CD4-positive, alpha-beta T cell (primary cell): Measurements from ENCODE around the gene MYH10. TPM values are rescaled to one million over a fixed set of nuclear protein-coding genes. Genes with fewer than 3 reads are reported as not detected.

Experiments
- ATAC-seq: fragments of 200-7000 bp; cut with Tn5 transposase; one replicate; pipeline ENCODE4 v1.10.0; 2022; ENCODE audit warnings: mild to moderate bottlenecking; ENCODE audit not compliant: poor library complexity
- CTCF ChIA-PET: fragments of 350-600 bp; sonication (Branson Sonifier 250); formaldehyde crosslinking; loops from one replicate; lab custom pipeline; 2021; ENCODE audit warnings: antibody characterized with exemption, inconsistent platforms; lab: Charles Lee
- POLR2A ChIA-PET: fragments of 350-600 bp; sonication (Branson Sonifier 250); formaldehyde crosslinking; loops from one replicate; lab custom pipeline; 2021; ENCODE audit warnings: antibody characterized with exemption, inconsistent platforms; lab: Charles Lee
- DNase-seq, 14 experiments: peaks; one replicate each; pipeline ENCODE4 v3.0.0-alpha.2; 2013 to 2020; ENCODE audit warnings: mixed read lengths in 2 of 14
- H3K27ac ChIP-seq, 2 donors: one replicate each; pipeline versions ENCODE4 v1.5.1 to v1.7.0; 2013; ENCODE audit warnings: low read length in 2 of 2, low read depth in 1 of 2, mild to moderate bottlenecking in 1 of 2
- H3K27me3 ChIP-seq, 2 experiments: 1 replicate in 1 of 2; 2 replicates in 1 of 2; pipeline versions ENCODE4 v1.6.1 to v1.7.0; 2013; ENCODE audit warnings: low read length in 2 of 2, control low read depth in 1 of 2, mild to moderate bottlenecking in 1 of 2, moderate library complexity in 1 of 2; ENCODE audit not compliant: insufficient read depth in 2 of 2, control insufficient read depth in 1 of 2
- H3K36me3 ChIP-seq: one replicate; pipeline ENCODE4 v1.6.1; 2013; ENCODE audit warnings: low read length, control low read depth; ENCODE audit not compliant: insufficient read depth
- H3K4me1 ChIP-seq: one replicate; pipeline ENCODE4 v1.6.1; 2013; ENCODE audit warnings: low read length, control low read depth; ENCODE audit not compliant: insufficient read depth
- H3K4me3 ChIP-seq: one replicate; pipeline ENCODE4 v1.5.1; 2013; ENCODE audit warnings: mild to moderate bottlenecking, low read length, moderate library complexity
- H3K9me3 ChIP-seq, 2 experiments: 1 replicate in 1 of 2; 2 replicates in 1 of 2; pipeline versions ENCODE4 v1.6.1 to v1.7.0; 2013; ENCODE audit warnings: low read length in 2 of 2, mild to moderate bottlenecking in 2 of 2, control low read depth in 1 of 2, moderate library complexity in 1 of 2; ENCODE audit not compliant: control insufficient read depth in 1 of 2, insufficient read depth in 1 of 2
- H3K27ac Mint-ChIP-seq: one replicate; pipeline ENCODE4 v1.8.0; 2020; ENCODE audit warnings: mixed read lengths
- H3K27me3 Mint-ChIP-seq: one replicate; pipeline ENCODE4 v1.8.0; 2021; ENCODE audit warnings: mixed read lengths
- H3K36me3 Mint-ChIP-seq: one replicate; pipeline ENCODE4 v1.8.0; 2021; ENCODE audit warnings: low read depth, mixed read lengths
- H3K4me1 Mint-ChIP-seq: one replicate; pipeline ENCODE4 v1.8.0; 2021; ENCODE audit warnings: low read depth, mixed read lengths
- H3K4me3 Mint-ChIP-seq: one replicate; pipeline ENCODE4 v1.8.0; 2020; ENCODE audit warnings: mild to moderate bottlenecking, mixed read lengths
- H3K9me3 Mint-ChIP-seq: one replicate; pipeline ENCODE4 v1.8.0; 2020; ENCODE audit warnings: mixed read lengths
- CTCF ChIP-seq: fragments of 200-600 bp; IDR thresholded peaks from one replicate; pipeline ENCODE4 v1.8.0; 2022; ENCODE audit warnings: antibody characterized with exemption, mild to moderate bottlenecking
- intact Hi-C, 2 experiments: fragments of 100-400 bp; cut with DNase I in 1 of 2; cut with micrococcal nuclease in 1 of 2; formaldehyde crosslinking; loops; one replicate each; pipeline versions ENCODE4 v1.15.1 to v1.9.0; 2023 to 2025; cut with DNase I, micrococcal nuclease
- total RNA-seq, 174 experiments: library from RNA in 2 of 174; stranded (reverse) in 2 of 174; gene quantifications; one replicate each; pipeline ENCODE4 v1.2.3 and lab custom pipeline; 2021 to 2026

MYH10 gene
- total RNA-seq, 2 experiments from 2014 or later = 1.5 to 1.9 TPM

- H3K27me3 Mint-ChIP-seq = peaks cover 4% of the 10 kb centered on the region
- Histone ChIP-seq H3K36me3 (no peaks in the 10 kb centered on the region), H3K4me1 (no peaks in the 10 kb centered on the region), H3K4me3 (no peak overlapping the region), H3K9me3 (no peaks in the 10 kb centered on the region), H3K27me3 (no peaks in the 10 kb centered on the region), H3K27ac (no peak overlapping the region)
- DNase-seq (no peak), ATAC-seq (no peak)
- ChIA-PET CTCF (no interaction called here), POLR2A (no interaction called here)
- no peaks in the 10 kb centered on the region for H3K36me3 Mint-ChIP-seq
- no peak overlapping the region for H3K27ac Mint-ChIP-seq
- TF ChIP-seq CTCF = no peak
- no peak overlapping the region for H3K4me3 Mint-ChIP-seq
- intact Hi-C loops = no loop called here
- H3K9me3 Mint-ChIP-seq = no peaks in the 10 kb centered on the region
- no peaks in the 10 kb centered on the region for H3K4me1 Mint-ChIP-seq
Observed at GRCh38 chr17:8585911-8586310, 44.6 kb downstream of the MYH10 start.

GRCh38 chr17:8583954-8584353, 46.6 kb downstream of the MYH10 start:
- H3K27me3 Mint-ChIP-seq = peaks cover 4% of the 10 kb centered on the region
- no peaks in the 10 kb centered on the region for H3K27me3 ChIP-seq
- DNase-seq (no peak), ATAC-seq (no peak)
- intact Hi-C loops = no loop called here
- POLR2A ChIA-PET = no interaction called here
- no peaks in the 10 kb centered on the region for H3K4me1 ChIP-seq
- H3K36me3 Mint-ChIP-seq = no peaks in the 10 kb centered on the region
- H3K4me3 Mint-ChIP-seq = no peak overlapping the region
- no peak for TF ChIP-seq CTCF
- no peak overlapping the region for H3K4me3 ChIP-seq
- H3K27ac ChIP-seq = no peak overlapping the region
- CTCF ChIA-PET = no interaction called here
- H3K4me1 Mint-ChIP-seq = no peaks in the 10 kb centered on the region
- H3K9me3 ChIP-seq = no peaks in the 10 kb centered on the region
- no peaks in the 10 kb centered on the region for H3K9me3 Mint-ChIP-seq
- no peaks in the 10 kb centered on the region for H3K36me3 ChIP-seq
- H3K27ac Mint-ChIP-seq = no peak overlapping the region

- ATAC-seq (no peak), DNase-seq (no peak)
- ChIA-PET CTCF (no interaction called here), POLR2A (no interaction called here)
- no peaks in the 10 kb centered on the region for H3K27me3 ChIP-seq
- intact Hi-C loops = no loop called here
- H3K9me3 ChIP-seq = no peaks in the 10 kb centered on the region
- no peak overlapping the region for H3K4me3 ChIP-seq
- H3K36me3 ChIP-seq = no peaks in the 10 kb centered on the region
- H3K36me3 Mint-ChIP-seq = no peaks in the 10 kb centered on the region
- H3K4me3 Mint-ChIP-seq = no peak overlapping the region
- no peaks in the 10 kb centered on the region for H3K27me3 Mint-ChIP-seq
- no peaks in the 10 kb centered on the region for H3K9me3 Mint-ChIP-seq
- H3K27ac ChIP-seq = no peak overlapping the region
- H3K4me1 ChIP-seq = no peaks in the 10 kb centered on the region
- no peak for TF ChIP-seq CTCF
- no peaks in the 10 kb centered on the region for H3K4me1 Mint-ChIP-seq
- no peak overlapping the region for H3K27ac Mint-ChIP-seq
Observed at GRCh38 chr17:8580952-8581658, 49.4 kb downstream of the MYH10 start.
